Measurements from ENCODE around the gene CTF1.

The CTF1 gene

GRCh38 chr16:30896261-30896888 is at the start of gene CTF1:
CTF1 (plus strand) TSS chr16:30896614; CDS start chr16:30896644, 30 bp downstream.
- H3K4me3 ChIP-seq (ENCODE audit: low read depth in 1 of 2, low read length in 1 of 2), result peak within 1 kb of the TSS; percentile 64
- H3K27ac ChIP-seq, result peak within 1 kb of the TSS; percentile 58
- peaks cover 37% of the 10 kb centered on the region in 2 experiments for H3K4me1 ChIP-seq (ENCODE audit: control insufficient read depth in 1 of 2, insufficient read depth in 1 of 2, low read depth in 1 of 2, low read length in 1 of 2)
- no peaks in the 10 kb centered on the region for H3K27me3 ChIP-seq
- H3K36me3 ChIP-seq, result peaks cover 4% of the 10 kb centered on the region
- H3K9me3 ChIP-seq, result no peaks in the 10 kb centered on the region
- TF ChIP-seq CTCF (IDR thresholded peaks at IDR 0.05), result no peak

- H3K4me1 ChIP-seq (ENCODE audit: control insufficient read depth in 1 of 2, insufficient read depth in 1 of 2, low read depth in 1 of 2, low read length in 1 of 2), result peaks cover 8 to 9% of the 10 kb centered on the region in 2 experiments
- TF ChIP-seq CTCF (IDR thresholded peaks at IDR 0.05), result no peak
These were observed 49.6 kb upstream of the CTF1 start for GRCh38 chr16:30846649-30847402.

GRCh38 chr16:30850246-30850645 is 46.2 kb upstream of the CTF1 start:
- no peaks in the 10 kb centered on the region for H3K27me3 ChIP-seq
- no peaks in the 10 kb centered on the region for H3K36me3 ChIP-seq
- no peak overlapping the region for H3K27ac ChIP-seq
- TF ChIP-seq CTCF (IDR thresholded peaks at IDR 0.05), result no peak
- H3K4me1 ChIP-seq (ENCODE audit: control insufficient read depth in 1 of 2, insufficient read depth in 1 of 2, low read depth in 1 of 2, low read length in 1 of 2), result peaks cover 1 to 2% of the 10 kb centered on the region in 2 experiments
- H3K9me3 ChIP-seq, result no peaks in the 10 kb centered on the region
- no peak overlapping the region for H3K4me3 ChIP-seq (ENCODE audit: low read depth in 1 of 2, low read length in 1 of 2)

More at GRCh38 chr16:30846649-30847402, 49.6 kb upstream of the CTF1 start:
- no peak overlapping the region for H3K4me3 ChIP-seq (ENCODE audit: low read depth in 1 of 2, low read length in 1 of 2)
- H3K27me3 ChIP-seq, result no peaks in the 10 kb centered on the region
- H3K36me3 ChIP-seq, result no peaks in the 10 kb centered on the region
- no peaks in the 10 kb centered on the region for H3K9me3 ChIP-seq
- no peak overlapping the region for H3K27ac ChIP-seq

- H3K27ac ChIP-seq, result no peak overlapping the region
- H3K36me3 ChIP-seq, result no peaks in the 10 kb centered on the region
- no peaks in the 10 kb centered on the region for H3K27me3 ChIP-seq
- H3K4me3 ChIP-seq (ENCODE audit: low read depth in 1 of 2, low read length in 1 of 2), result no peak overlapping the region
- no peak for TF ChIP-seq CTCF (IDR thresholded peaks at IDR 0.05)
- no peaks in the 10 kb centered on the region for H3K9me3 ChIP-seq
- H3K4me1 ChIP-seq (ENCODE audit: control insufficient read depth in 1 of 2, insufficient read depth in 1 of 2, low read depth in 1 of 2, low read length in 1 of 2), result no peaks in the 10 kb centered on the region
These were observed 42.7 kb upstream of the CTF1 start for GRCh38 chr16:30853758-30854157.

GRCh38 chr16:30858111-30858495 is 38.3 kb upstream of the CTF1 start:
- no peak for TF ChIP-seq CTCF (IDR thresholded peaks at IDR 0.05)
- Histone ChIP-seq H3K27me3 (no peaks in the 10 kb centered on the region), H3K27ac (no peak overlapping the region), H3K9me3 (no peaks in the 10 kb centered on the region), H3K36me3 (no peaks in the 10 kb centered on the region), H3K4me3 (ENCODE audit: low read depth in 1 of 2, low read length in 1 of 2) (no peak overlapping the region), H3K4me1 (ENCODE audit: control insufficient read depth in 1 of 2, insufficient read depth in 1 of 2, low read depth in 1 of 2, low read length in 1 of 2) (no peaks in the 10 kb centered on the region)
